RPMI8226 (cell line): Measurements from ENCODE around the gene SETBP1.

Experiments
- DNase-seq: peaks from one replicate; pipeline ENCODE4 v3.0.0-alpha.2; 2015

Gene SETBP1

GRCh38 chr18:45050712-45051601, 370.3 kb downstream of the SETBP1 start:
- DNase-seq, result no peak

- no peak for DNase-seq
Observed at GRCh38 chr18:45054636-45055035, 373.9 kb downstream of the SETBP1 start.

GRCh38 chr18:45055811-45056210, 375.1 kb downstream of the SETBP1 start:
- DNase-seq, result no peak

- no peak for DNase-seq
Observed at GRCh38 chr18:45056926-45057325, 376.2 kb downstream of the SETBP1 start.

- DNase-seq, result no peak
Observed at GRCh38 chr18:45057955-45058600, 377.4 kb downstream of the SETBP1 start.

- no peak for DNase-seq
Observed at GRCh38 chr18:45059695-45060094, 379.0 kb downstream of the SETBP1 start.

GRCh38 chr18:45060102-45060501, 379.4 kb downstream of the SETBP1 start:
- DNase-seq, result no peak

GRCh38 chr18:45061359-45061758, 380.7 kb downstream of the SETBP1 start:
- DNase-seq, result no peak

GRCh38 chr18:45063246-45064038, 382.8 kb downstream of the SETBP1 start:
- no peak for DNase-seq

- DNase-seq, result no peak
Observed at GRCh38 chr18:45066210-45066609, 385.5 kb downstream of the SETBP1 start.

GRCh38 chr18:45066886-45067285, 386.2 kb downstream of the SETBP1 start:
- peak; percentile 60 for DNase-seq

GRCh38 chr18:45068400-45069094, 387.9 kb downstream of the SETBP1 start:
- DNase-seq, result no peak

GRCh38 chr18:45069546-45069945, 388.9 kb downstream of the SETBP1 start:
- no peak for DNase-seq

- no peak for DNase-seq
Observed at GRCh38 chr18:45071956-45072355, 391.3 kb downstream of the SETBP1 start.

GRCh38 chr18:45073556-45073955, 392.9 kb downstream of the SETBP1 start:
- no peak for DNase-seq

- no peak for DNase-seq
Observed at GRCh38 chr18:45081566-45082181, 401.0 kb downstream of the SETBP1 start.

- DNase-seq, result no peak
Observed at GRCh38 chr18:45083226-45083855, 402.7 kb downstream of the SETBP1 start.

- no peak for DNase-seq
Observed at GRCh38 chr18:45084206-45084605, 403.5 kb downstream of the SETBP1 start.

GRCh38 chr18:45085916-45086624, 405.4 kb downstream of the SETBP1 start:
- DNase-seq, result no peak

- DNase-seq, result no peak
Observed at GRCh38 chr18:45086777-45087176, 406.1 kb downstream of the SETBP1 start.

GRCh38 chr18:45090526-45091140, 409.9 kb downstream of the SETBP1 start:
- peak; percentile 19 for DNase-seq
